Cardiac fibroblast (primary cell): ENCODE data around the gene SYNGR3.

Experiments
- DNase-seq, 2 donors: peaks; one replicate each; pipeline versions ENCODE4 v3.0.0 to v3.0.0-alpha.2; 2010; ENCODE audit warnings: low read depth in 2 of 2
- H3K4me3 ChIP-seq, 2 donors: replicated peaks in 1 of 2; 1 replicate in 1 of 2; 2 replicates in 1 of 2; pipeline ENCODE4 v1.5.1; 2011; ENCODE audit warnings: low read depth in 2 of 2, low read length in 2 of 2, mild to moderate bottlenecking in 2 of 2, moderate library complexity in 1 of 2
- CTCF ChIP-seq: IDR thresholded peaks from one replicate; pipeline ENCODE4 v1.5.1; 2011; ENCODE audit warnings: low read depth, mild to moderate bottlenecking, low read length, inconsistent platforms

Gene SYNGR3

GRCh38 chr16:2016407-2016922 lies 26.7 kb downstream of the SYNGR3 start:
- TF ChIP-seq CTCF = peak; percentile 47
- DNase-seq = no peak

GRCh38 chr16:2019518-2019920 lies 29.7 kb downstream of the SYNGR3 start, which contains the start of gene NPW:
TSS of gene NPW (plus strand) at chr16:2019785.
- H3K4me3 ChIP-seq = no peak within 1 kb of the TSS
- TF ChIP-seq CTCF = no peak
- no peak for DNase-seq

More at GRCh38 chr16:2016407-2016922, 26.7 kb downstream of the SYNGR3 start:
- H3K4me3 ChIP-seq = no peak overlapping the region

GRCh38 chr16:2019921-2020831 lies 30.4 kb downstream of the SYNGR3 start:
- TF ChIP-seq CTCF = no peak
- peak in 1 of 2 donors; percentile 9 for DNase-seq
- H3K4me3 ChIP-seq = no peak overlapping the region

GRCh38 chr16:2022723-2023091 lies 32.9 kb downstream of the SYNGR3 start:
- no peak for TF ChIP-seq CTCF
- H3K4me3 ChIP-seq = peak overlapping the region; percentile 21 to 36
- DNase-seq = peak in 1 of 2 donors; percentile 68

- DNase-seq = peak; percentile 87 to 90
- peak; percentile 91 for TF ChIP-seq CTCF
- peak overlapping the region; percentile 21 to 36 for H3K4me3 ChIP-seq
Measured at GRCh38 chr16:2023092-2024031, 33.6 kb downstream of the SYNGR3 start.

GRCh38 chr16:2024032-2024420 lies 34.3 kb downstream of the SYNGR3 start:
- no peak for TF ChIP-seq CTCF
- no peak overlapping the region for H3K4me3 ChIP-seq
- no peak for DNase-seq
